HepG2 (cell line): Measurements from ENCODE around the gene CTLA4. TPM values are rescaled to one million over a fixed set of nuclear protein-coding genes. Genes with fewer than 3 reads are reported as not detected.
A peak's percentile ranks its signal among the peaks of the same experiment; 100 is the strongest.

Experiments used
- ATAC-seq: fragments of 200-7000 bp; cut with Tn5 transposase; 3 replicates; pipeline ENCODE4 v1.9.1; 2020; ENCODE audit warnings: mild to moderate bottlenecking, moderate library complexity
- BruUV-seq: library from RNA; stranded (reverse); fragments of 400-500 nt; replicated peaks from 2 replicates; lab custom pipeline; 2021; lab: Mats Ljungman, UMichigan
- CTCF ChIA-PET: fragments of 300-600 bp; formaldehyde crosslinking; extraction: SDS; loops from one replicate; lab custom pipeline; 2021; ENCODE audit warnings: low total read pairs, inconsistent platforms, low intra/inter-chr PET ratio; lab: Yijun Ruan, JAX
- POLR2A ChIA-PET: fragments of 350-600 bp; sonication (Branson Sonifier 250); formaldehyde crosslinking; loops from one replicate; lab custom pipeline; 2020; ENCODE audit warnings: antibody characterized with exemption, inconsistent platforms; lab: Yijun Ruan, JAX
- DNase-seq: peaks from one replicate; pipeline ENCODE4 v3.0.0-alpha.2; 2015; ENCODE audit warnings: low spot score
- FAIRE-seq: peaks from 3 replicates; lab custom pipeline; 2011; peaks lifted over from hg19 to GRCh38; lab: Jason Lieb, UNC
- H2AFZ ChIP-seq: one replicate; pipeline ENCODE4 v1.6.1; 2011; ENCODE audit warnings: low read length, inconsistent platforms
- H3K27ac ChIP-seq: fragments of 300-600 bp; 3 replicates; pipeline ENCODE4 v1.8.0; 2011; ENCODE audit warnings: mixed run types, mild to moderate bottlenecking, mixed read lengths, low read length, inconsistent platforms; ENCODE audit not compliant: insufficient read depth; ENCODE audit errors: extremely low read length
- H3K27me3 ChIP-seq, 2 experiments: fragments of 200-600 bp in 1 of 2; 2 replicates in 1 of 2; 3 replicates in 1 of 2; pipeline versions ENCODE4 v1.6.0 to v1.8.0; 2011; ENCODE audit warnings: low read length in 2 of 2, mild to moderate bottlenecking in 2 of 2, moderate library complexity in 2 of 2, inconsistent platforms in 1 of 2; ENCODE audit not compliant: insufficient read depth in 2 of 2, control insufficient read depth in 1 of 2
- H3K36me3 ChIP-seq, 2 experiments: fragments of 200-600 bp in 1 of 2; replicated peaks in 1 of 2; 2 replicates in 1 of 2; 3 replicates in 1 of 2; pipeline versions ENCODE4 v1.5.1 to v1.8.0; 2011; ENCODE audit warnings: low read length in 2 of 2, inconsistent platforms in 1 of 2; ENCODE audit not compliant: insufficient read depth in 2 of 2, control insufficient read depth in 1 of 2
- H3K4me1 ChIP-seq: 2 replicates; pipeline ENCODE4 v1.5.1; 2012; ENCODE audit warnings: low read length, inconsistent platforms; ENCODE audit not compliant: insufficient read depth
- H3K4me2 ChIP-seq: 2 replicates; pipeline ENCODE4 v1.6.0; 2011; ENCODE audit warnings: low read depth, low read length, inconsistent platforms
- H3K4me3 ChIP-seq, 3 experiments: fragments of 200-600 bp in 1 of 3; sonication (generic), shearing (Covaris generic) in 1 of 3; replicated peaks in 1 of 3; 2 replicates each; pipeline ENCODE4 v1.5.1; 2011 to 2016; ENCODE audit warnings: low read length in 3 of 3, inconsistent platforms in 2 of 3, low read depth in 2 of 3, mild to moderate bottlenecking in 2 of 3, control low read depth in 1 of 3, mixed read lengths in 1 of 3; ENCODE audit not compliant: insufficient read depth in 1 of 3
- H3K79me2 ChIP-seq: one replicate; pipeline ENCODE4 v1.6.1; 2011; ENCODE audit warnings: low read length, inconsistent platforms; ENCODE audit not compliant: insufficient read depth
- H3K9ac ChIP-seq: 2 replicates; pipeline ENCODE4 v1.6.0; 2011; ENCODE audit warnings: mild to moderate bottlenecking, low read depth, low read length, inconsistent platforms; ENCODE audit not compliant: insufficient read depth
- H3K9me3 ChIP-seq: 2 replicates; pipeline ENCODE4 v1.5.1; 2012; ENCODE audit warnings: mild to moderate bottlenecking, low read length
- H4K20me1 ChIP-seq: 2 replicates; pipeline ENCODE4 v1.6.0; 2011; ENCODE audit warnings: inconsistent platforms, mild to moderate bottlenecking, low read length, moderate library complexity; ENCODE audit not compliant: insufficient read depth
- BCL6 ChIP-seq: IDR thresholded peaks from 2 replicates; pipeline ENCODE4 v1.6.1; 2016; ENCODE audit warnings: missing genetic modification reagents, missing compliant biosample characterization
- EED ChIP-seq: sonication (generic); formaldehyde crosslinking; IDR thresholded peaks from 2 replicates; pipeline ENCODE4 v1.5.0; 2020; ENCODE audit warnings: mild to moderate bottlenecking, missing genetic modification reagents
- HNF4G ChIP-seq, 2 experiments: sonication (generic) in 1 of 2; formaldehyde crosslinking in 1 of 2; IDR thresholded peaks; 2 replicates each; pipeline versions ENCODE4 v1.4.0 to v1.6.1; 2011 to 2020; ENCODE audit warnings: borderline replicate concordance in 2 of 2, low read depth in 2 of 2, mild to moderate bottlenecking in 2 of 2, low read length in 1 of 2, missing genetic modification reagents in 1 of 2, moderate library complexity in 1 of 2
- KAT2B ChIP-seq: fragments of 150-350 bp; IDR thresholded peaks from 2 replicates; pipeline ENCODE4 v1.6.1; 2014; ENCODE audit warnings: low read depth, low read length, borderline replicate concordance
- PRPF4 ChIP-seq: fragments of 200-400 bp; formaldehyde crosslinking; IDR thresholded peaks from 2 replicates; pipeline ENCODE4 v1.6.1; 2016; ENCODE audit warnings: low read length, low read depth; ENCODE audit not compliant: poor library complexity, severe bottlenecking
- SALL2 ChIP-seq: sonication (generic); formaldehyde crosslinking; IDR thresholded peaks from 2 replicates; pipeline ENCODE4 v1.8.1; 2023; ENCODE audit warnings: mild to moderate bottlenecking, missing genetic modification reagents, inconsistent platforms
- SMAD9 ChIP-seq: sonication (generic); formaldehyde crosslinking; IDR thresholded peaks from 2 replicates; pipeline ENCODE4 v1.5.1; 2020; ENCODE audit warnings: mild to moderate bottlenecking, missing genetic modification reagents
- ZMYM2 ChIP-seq: sonication (generic); formaldehyde crosslinking; IDR thresholded peaks from 2 replicates; pipeline ENCODE4 v1.8.0; 2022; ENCODE audit warnings: mild to moderate bottlenecking, missing genetic modification reagents
- WGBS: methylation state at CpG from one replicate; pipeline ENCODE4 v1.1.6; 2017; ENCODE audit warnings: low lambda C conversion rate; 5-methylcytosine and 5-hydroxymethylcytosine counted together
- in situ Hi-C: cut with HindIII; loops from 2 replicates; pipeline ENCODE4 v1.10.0; 2017; ENCODE audit warnings: low pct_unique_long_range_greater_than_20kb; ENCODE audit not compliant: extremely low pct_ligation_motif_present
- intact Hi-C: fragments of 100-400 bp; cut with micrococcal nuclease; formaldehyde crosslinking; loops from one replicate; pipeline ENCODE4 v1.10.0; 2022; ENCODE audit not compliant: unreplicated experiment
- polyA plus RNA-seq, 8 experiments: library from polyadenylated mRNA; depleted of rRNA in 3 of 8; stranded (reverse) in 7 of 8; unstranded in 1 of 8; fragments of >200 nt; fragmentation: Illumina TruSeq in 4 of 8; extraction: Trizol in 4 of 8; gene quantifications; 2 replicates each; pipeline versions ENCODE4 v1.2.1 to v1.2.3, GENCODE V29; 2011 to 2016; ENCODE audit warnings: low read depth in 4 of 8, missing spikeins in 1 of 8, mixed read lengths in 1 of 8; ENCODE audit not compliant: insufficient read depth in 1 of 8
- total RNA-seq, 5 experiments: library from RNA; depleted of rRNA; stranded (reverse); fragments of >200 nt; fragmentation: Illumina TruSeq; extraction: Trizol; gene quantifications; 2 replicates each; pipeline ENCODE4 v1.2.3, GENCODE V29; 2016; ENCODE audit warnings: low read depth in 1 of 5
- TF ChIP-seq, protein P1 (sequence below): sonication (generic); formaldehyde crosslinking; IDR thresholded peaks from 2 replicates; pipeline ENCODE4 v1.5.0; 2020; ENCODE audit warnings: mild to moderate bottlenecking, missing genetic modification reagents, moderate library complexity
- TF ChIP-seq, protein P2 (sequence below): sonication (generic); formaldehyde crosslinking; IDR thresholded peaks from 2 replicates; pipeline ENCODE4 v1.5.1; 2020; ENCODE audit warnings: missing genetic modification reagents, mild to moderate bottlenecking, borderline replicate concordance

CTLA4 gene
- total and polyA plus RNA-seq, 2 of the 13 experiments (the other 11 are each of a cell fraction or from before 2014, with no cell fraction given) = 0.16 TPM; not detected in 1

GRCh38 chr2:203858176-203858575 lies 9.4 kb upstream of the CTLA4 start:
- no peak for ATAC-seq
- intact Hi-C loops = no loop called here
- in situ Hi-C loops = no loop called here
- no peaks in the 10 kb centered on the region for H3K79me2 ChIP-seq
- TF ChIP-seq KAT2B (no peak), ZMYM2 (CRISPR knock-in tag) (no peak), HNF4G (IDR thresholded peaks at IDR 0.05; ENCODE audit: borderline replicate concordance, low read depth, low read length) (no peak), HNF4G (CRISPR knock-in tag; IDR thresholded peaks at IDR 0.05; ENCODE audit: borderline replicate concordance, low read depth) (no peak)
- TF ChIP-seq, protein P1, sequence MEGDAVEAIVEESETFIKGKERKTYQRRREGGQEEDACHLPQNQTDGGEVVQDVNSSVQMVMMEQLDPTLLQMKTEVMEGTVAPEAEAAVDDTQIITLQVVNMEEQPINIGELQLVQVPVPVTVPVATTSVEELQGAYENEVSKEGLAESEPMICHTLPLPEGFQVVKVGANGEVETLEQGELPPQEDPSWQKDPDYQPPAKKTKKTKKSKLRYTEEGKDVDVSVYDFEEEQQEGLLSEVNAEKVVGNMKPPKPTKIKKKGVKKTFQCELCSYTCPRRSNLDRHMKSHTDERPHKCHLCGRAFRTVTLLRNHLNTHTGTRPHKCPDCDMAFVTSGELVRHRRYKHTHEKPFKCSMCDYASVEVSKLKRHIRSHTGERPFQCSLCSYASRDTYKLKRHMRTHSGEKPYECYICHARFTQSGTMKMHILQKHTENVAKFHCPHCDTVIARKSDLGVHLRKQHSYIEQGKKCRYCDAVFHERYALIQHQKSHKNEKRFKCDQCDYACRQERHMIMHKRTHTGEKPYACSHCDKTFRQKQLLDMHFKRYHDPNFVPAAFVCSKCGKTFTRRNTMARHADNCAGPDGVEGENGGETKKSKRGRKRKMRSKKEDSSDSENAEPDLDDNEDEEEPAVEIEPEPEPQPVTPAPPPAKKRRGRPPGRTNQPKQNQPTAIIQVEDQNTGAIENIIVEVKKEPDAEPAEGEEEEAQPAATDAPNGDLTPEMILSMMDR = peak; percentile 13; the same call in 1 of the 2 replicates
- TF ChIP-seq, all 625 proteins: peak for 1
- Histone ChIP-seq H3K4me3 (no peak overlapping the region), H3K4me1 (no peaks in the 10 kb centered on the region), H2AFZ (no peak overlapping the region), H3K4me2 (no peak overlapping the region), H3K9me3 (no peaks in the 10 kb centered on the region), H3K36me3 (no peaks in the 10 kb centered on the region), H4K20me1 (no peaks in the 10 kb centered on the region), H3K27me3 (peaks cover 0 to 6% of the 10 kb centered on the region in 2 experiments; a peak in 1 of 5 replicates), H3K27ac (no peak overlapping the region), H3K9ac (no peak overlapping the region)
- DNase-seq = no peak
- POLR2A ChIA-PET = no interaction called here
- 35% methylated on average over 2 of the region's 2 CpGs for WGBS
- CTCF ChIA-PET = no interaction called here
- FAIRE-seq = no peak
- BruUV-seq = no TSS peak

DNA sequence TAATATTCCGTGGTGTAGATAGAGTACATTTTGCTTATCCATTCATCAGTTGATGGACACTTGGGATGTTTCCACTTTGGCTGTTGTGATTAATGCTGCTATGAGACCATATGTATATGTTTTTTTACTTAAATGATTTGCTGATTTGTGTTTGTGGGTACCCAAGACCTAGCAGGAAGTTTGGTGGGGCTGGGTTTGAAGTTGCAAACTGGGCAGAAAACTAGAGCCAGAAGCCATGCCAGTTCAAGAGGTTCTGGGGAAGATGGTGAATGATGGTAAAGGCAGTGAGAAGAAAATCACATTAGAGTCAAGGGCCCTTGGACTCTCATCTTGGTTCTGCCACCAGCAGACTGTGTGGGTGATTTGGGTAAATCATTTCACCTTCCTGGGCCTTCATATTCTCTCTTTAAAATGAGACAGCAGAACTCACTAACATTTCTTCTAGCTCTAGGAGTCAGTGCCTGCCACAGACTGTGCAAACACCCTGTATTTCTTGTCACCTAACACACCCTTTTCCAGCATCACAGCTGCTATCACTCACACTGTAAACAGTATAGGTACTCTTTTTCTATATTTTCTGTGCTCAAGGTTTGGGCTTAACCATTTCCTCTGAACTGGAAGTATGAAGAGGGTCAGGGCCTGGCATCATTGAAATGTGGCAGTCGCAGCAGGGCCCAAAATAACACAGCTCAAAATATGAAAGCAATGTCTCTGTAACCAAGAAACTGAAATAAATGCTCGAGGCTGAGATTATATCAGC lies 8.4 kb upstream of the CTLA4 start:
- intact Hi-C loops = no loop called here
- ChIA-PET POLR2A (no interaction called here), CTCF (no interaction called here)
- FAIRE-seq (no peak), DNase-seq (no peak), ATAC-seq (no peak)
- WGBS = 7% methylated on average over 3 of the region's 3 CpGs
- Histone ChIP-seq H3K27ac (no peak overlapping the region), H3K9me3 (no peaks in the 10 kb centered on the region), H2AFZ (no peak overlapping the region), H3K79me2 (no peaks in the 10 kb centered on the region), H3K27me3 (peaks cover 0 to 2% of the 10 kb centered on the region in 2 experiments; a peak in 1 of 5 replicates), H3K4me3 (no peak overlapping the region), H3K4me1 (no peaks in the 10 kb centered on the region), H3K4me2 (no peak overlapping the region), H4K20me1 (no peaks in the 10 kb centered on the region), H3K36me3 (no peaks in the 10 kb centered on the region), H3K9ac (no peak overlapping the region)
- in situ Hi-C loops = no loop called here
- no TSS peak for BruUV-seq
- TF ChIP-seq BCL6 (CRISPR knock-in tag) = no peak
- TF ChIP-seq SALL2 (CRISPR knock-in tag) = no peak
- TF ChIP-seq EED (CRISPR knock-in tag) = no peak
- no peak for TF ChIP-seq HNF4G (IDR thresholded peaks at IDR 0.05; ENCODE audit: borderline replicate concordance, low read depth, low read length)
- TF ChIP-seq HNF4G (CRISPR knock-in tag; IDR thresholded peaks at IDR 0.05; ENCODE audit: borderline replicate concordance, low read depth) = no peak
- TF ChIP-seq, protein P2, sequence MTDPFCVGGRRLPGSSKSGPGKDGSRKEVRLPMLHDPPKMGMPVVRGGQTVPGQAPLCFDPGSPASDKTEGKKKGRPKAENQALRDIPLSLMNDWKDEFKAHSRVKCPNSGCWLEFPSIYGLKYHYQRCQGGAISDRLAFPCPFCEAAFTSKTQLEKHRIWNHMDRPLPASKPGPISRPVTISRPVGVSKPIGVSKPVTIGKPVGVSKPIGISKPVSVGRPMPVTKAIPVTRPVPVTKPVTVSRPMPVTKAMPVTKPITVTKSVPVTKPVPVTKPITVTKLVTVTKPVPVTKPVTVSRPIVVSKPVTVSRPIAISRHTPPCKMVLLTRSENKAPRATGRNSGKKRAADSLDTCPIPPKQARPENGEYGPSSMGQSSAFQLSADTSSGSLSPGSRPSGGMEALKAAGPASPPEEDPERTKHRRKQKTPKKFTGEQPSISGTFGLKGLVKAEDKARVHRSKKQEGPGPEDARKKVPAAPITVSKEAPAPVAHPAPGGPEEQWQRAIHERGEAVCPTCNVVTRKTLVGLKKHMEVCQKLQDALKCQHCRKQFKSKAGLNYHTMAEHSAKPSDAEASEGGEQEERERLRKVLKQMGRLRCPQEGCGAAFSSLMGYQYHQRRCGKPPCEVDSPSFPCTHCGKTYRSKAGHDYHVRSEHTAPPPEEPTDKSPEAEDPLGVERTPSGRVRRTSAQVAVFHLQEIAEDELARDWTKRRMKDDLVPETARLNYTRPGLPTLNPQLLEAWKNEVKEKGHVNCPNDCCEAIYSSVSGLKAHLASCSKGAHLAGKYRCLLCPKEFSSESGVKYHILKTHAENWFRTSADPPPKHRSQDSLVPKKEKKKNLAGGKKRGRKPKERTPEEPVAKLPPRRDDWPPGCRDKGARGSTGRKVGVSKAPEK (CRISPR knock-in tag) = no peak
- no peak for TF ChIP-seq PRPF4
- TF ChIP-seq SMAD9 (CRISPR knock-in tag) = no peak
